ENCODE data around the gene DIAPH3. TPM values are rescaled to one million over a fixed set of nuclear protein-coding genes. Genes with fewer than 3 reads are reported as not detected.

DIAPH3 gene
- polyA plus RNA-seq, 4 donors: 10.3 to 14.3 (median 11.8) TPM

DNA sequence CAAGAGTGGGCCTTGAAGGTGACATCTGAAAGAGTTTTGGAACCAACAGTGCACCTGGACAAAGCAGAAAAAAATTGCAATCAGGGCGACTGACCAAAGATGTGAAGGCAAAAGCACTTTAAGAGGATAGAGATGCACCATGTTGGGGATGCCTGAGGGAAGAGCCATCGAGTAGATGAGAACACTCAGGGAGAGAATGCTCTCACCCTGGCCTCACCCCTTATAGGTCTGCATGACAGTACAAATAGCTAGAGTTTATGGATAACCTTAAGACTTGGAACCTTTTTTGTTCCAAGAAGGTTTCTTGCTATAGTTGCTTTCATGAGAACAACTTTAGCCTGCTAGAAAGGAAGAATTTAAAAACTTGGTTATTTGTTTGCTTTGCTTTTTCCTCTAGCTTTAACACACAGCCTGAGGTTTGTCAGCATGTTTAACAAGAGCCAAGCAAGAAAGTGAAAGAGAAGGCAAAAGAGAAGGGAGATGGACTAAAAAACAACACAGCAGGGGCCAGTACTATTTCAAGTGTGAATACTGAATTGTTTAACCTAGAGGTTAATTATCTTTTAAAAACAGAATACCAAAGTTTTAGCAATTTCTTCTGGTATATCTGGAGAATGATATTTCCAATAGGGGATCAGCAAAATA is 418.9 kb downstream of the DIAPH3 start:
- DNase-seq (ENCODE audit: low read depth in 4 of 4, low spot score in 2 of 4): no peak

DNA sequence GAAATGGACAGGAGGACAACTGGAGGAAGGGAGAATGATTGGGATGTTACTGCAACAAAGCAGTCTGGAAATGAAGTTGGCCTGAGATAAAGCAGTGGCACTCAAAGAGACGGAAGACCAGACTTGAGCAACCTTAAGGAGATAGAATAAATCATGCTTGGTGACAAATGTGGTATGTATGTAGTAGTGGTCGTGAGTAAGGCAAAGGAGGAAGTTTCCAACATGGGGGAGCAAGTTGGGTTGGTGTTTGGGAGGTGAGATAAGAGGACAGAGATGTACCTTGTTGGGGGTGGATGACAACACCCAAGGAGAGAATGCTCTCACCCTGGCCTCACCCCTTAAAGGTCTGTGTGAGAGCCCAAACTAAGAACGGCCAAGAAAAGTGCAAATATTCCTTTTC is 420.5 kb downstream of the DIAPH3 start:
- no peak for DNase-seq (ENCODE audit: low read depth in 4 of 4, low spot score in 2 of 4)

DNA sequence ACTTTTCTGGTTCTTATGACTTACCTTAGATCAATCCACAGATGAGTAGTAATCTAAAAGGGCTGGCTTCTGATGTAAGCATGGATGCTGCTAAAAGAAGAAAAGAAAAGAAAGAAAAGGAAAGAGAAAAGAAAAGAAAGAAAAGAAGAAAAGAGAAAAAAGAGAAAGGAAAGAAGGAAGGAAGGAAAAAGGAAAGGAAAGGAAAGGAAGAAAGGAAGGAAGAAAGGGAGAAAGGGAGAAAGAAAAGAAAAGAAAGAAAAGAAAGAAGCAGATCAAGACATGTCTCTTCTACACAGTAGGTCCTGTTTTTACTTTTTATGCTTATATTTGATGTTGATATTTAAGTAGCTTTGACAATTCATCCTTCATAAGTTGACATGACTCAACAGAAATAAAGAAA is 421.3 kb downstream of the DIAPH3 start:
- DNase-seq (ENCODE audit: low read depth in 4 of 4, low spot score in 2 of 4): no peak

DNA sequence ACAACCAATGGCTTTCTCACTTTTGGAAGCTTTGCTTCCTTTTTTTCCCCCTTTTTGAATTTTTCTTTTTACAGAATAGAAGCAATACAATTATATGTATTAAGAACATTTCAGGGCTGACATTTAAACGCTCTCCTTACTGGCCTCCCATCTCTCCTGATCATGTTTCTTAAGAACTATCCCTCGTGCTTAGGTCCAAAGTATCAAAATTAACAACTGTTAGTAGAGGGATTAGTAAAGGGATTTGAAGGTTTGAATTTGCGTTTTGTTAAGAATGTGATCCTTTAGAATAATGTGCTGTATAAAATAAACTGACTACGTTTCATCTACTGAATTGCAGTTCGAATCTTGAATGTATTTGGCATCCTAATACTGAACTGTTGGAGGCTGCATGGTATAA is 424.8 kb downstream of the DIAPH3 start:
- DNase-seq (ENCODE audit: low read depth in 4 of 4, low spot score in 2 of 4): no peak

DNA sequence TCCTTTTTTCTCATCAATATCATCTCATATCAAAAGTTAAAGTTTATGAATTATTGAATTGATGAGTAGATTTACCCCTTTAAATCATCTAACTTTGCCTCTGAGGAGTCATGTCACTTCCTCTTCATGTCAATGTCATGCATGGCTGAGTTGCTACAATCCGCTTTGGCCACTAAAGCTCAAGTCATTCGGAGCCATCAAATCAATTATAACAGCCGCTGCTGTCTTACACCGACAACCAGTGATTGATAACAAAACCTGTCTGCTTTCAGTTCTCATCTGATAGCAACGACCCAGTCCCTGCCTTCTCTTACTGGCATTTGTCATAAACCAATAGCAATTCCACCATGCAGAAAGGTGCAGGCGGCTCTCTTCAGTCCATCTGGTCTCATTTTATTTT is 429.3 kb downstream of the DIAPH3 start:
- no peak for DNase-seq (ENCODE audit: low read depth in 4 of 4, low spot score in 2 of 4)

DNA sequence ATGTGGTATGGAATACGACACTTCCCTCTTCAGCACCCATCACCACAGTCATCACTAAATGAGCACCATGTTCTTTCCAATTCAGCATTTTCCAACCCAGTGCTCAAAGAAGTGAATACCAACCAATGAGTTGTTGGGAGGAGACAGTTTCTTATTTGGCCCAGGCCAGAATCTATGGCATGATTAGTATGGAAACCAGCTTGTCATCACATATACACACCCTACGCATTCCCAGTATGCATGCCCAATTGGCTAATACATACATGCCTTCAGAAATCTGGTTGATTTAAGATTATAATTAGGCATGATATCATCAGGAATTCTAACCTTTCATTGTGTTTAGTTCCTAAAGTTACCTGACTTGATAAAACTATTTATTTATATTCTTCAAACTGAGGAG is 430.0 kb downstream of the DIAPH3 start:
- no peak for DNase-seq (ENCODE audit: low read depth in 4 of 4, low spot score in 2 of 4)

DNA sequence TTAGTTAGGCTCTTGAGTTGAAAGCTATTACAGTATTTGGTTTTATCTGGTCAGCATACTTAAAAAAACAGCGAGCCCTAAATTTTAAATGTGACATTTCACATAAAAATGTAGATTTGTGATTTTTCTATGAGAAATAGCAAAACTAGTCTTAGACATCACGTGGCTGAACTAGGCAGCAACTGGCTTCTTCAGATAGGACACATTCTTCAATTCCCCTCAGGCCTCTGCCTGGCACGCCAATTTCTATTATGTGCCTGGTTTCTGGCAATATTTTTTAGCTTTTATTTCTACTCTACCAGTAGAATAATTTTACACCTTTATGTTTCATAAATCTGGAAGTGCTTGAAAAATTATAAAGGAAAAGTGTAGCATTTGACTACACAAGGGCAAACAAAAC is 433.7 kb downstream of the DIAPH3 start:
- no peak for DNase-seq (ENCODE audit: low read depth in 4 of 4, low spot score in 2 of 4)

DNA sequence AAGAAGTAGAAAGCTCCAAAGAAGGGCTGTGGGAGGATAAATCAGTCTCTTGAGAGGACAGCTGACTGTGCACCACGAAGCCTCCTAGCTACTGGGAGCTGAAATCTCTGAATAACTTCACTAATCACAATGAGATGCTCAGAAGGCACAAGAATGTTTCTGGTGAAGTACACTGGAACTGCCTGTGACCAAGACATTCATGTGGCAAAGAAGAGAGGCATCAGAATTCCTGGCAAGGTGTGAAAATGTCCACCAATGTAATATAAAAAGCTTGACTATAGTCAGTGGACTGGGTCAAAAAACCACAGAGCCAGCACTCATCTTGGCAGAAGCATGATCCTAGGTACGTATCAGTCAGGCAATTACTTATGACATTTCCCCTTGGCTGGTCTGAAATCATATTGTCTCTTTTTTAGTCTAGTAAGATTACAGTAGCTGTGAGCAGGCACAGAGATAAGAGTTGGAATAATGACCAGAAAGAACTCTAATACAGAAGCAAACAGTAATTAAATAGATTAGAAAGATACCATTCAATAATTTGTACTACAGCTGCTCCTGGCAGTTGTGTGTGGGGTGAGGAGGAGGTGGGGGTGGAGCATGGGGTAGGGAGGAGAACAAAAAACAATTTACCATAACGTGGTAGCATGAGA is 434.7 kb downstream of the DIAPH3 start:
- no peak for DNase-seq (ENCODE audit: low read depth in 4 of 4, low spot score in 2 of 4)

DNA sequence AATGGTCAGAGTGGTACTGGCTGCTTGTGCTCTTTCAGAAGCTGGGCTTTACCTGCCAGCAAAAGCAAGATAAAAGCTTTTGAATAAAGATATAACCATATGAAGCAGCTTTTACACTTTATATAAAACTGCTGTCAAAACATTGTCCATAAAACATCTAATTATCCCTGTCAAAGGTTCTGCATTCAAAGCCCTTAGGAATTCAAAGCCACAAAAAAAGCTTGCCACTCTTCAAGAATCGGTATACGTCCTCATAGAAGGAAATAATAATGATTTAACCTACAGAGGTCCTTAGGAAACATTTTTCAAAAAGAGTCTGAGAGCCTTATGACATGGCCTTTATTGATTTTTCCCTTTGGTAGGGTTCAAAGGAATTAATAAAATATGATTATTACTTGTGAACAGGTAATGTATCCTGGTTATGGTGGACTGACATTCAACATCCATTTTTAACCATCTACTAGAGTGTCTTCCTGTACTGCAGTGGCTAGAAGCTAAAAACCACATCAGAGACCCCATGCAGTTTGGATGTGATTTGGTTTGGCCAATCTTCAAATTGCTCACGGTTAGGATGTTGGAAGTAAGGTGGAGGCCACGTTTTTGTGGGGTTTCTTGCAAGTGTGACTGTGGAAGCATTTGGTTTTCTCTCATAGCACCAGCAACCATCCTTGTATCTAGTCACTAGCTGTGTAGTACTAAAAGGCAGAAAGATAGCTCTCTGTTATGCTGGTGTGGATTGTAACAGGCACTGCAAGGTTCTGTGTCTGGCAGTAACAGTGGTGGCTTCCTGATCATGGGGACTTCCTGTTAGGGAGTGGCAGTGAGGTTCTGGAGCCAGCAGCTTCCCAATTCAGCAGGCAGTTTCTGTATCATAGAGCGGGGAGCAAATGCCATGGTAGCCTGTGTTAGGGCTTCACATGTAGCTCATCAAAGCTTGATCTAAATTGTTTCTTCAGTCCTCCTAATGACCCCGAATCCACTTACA is 441.5 kb downstream of the DIAPH3 start:
- DNase-seq (ENCODE audit: low read depth in 4 of 4, low spot score in 2 of 4): no peak

DNA sequence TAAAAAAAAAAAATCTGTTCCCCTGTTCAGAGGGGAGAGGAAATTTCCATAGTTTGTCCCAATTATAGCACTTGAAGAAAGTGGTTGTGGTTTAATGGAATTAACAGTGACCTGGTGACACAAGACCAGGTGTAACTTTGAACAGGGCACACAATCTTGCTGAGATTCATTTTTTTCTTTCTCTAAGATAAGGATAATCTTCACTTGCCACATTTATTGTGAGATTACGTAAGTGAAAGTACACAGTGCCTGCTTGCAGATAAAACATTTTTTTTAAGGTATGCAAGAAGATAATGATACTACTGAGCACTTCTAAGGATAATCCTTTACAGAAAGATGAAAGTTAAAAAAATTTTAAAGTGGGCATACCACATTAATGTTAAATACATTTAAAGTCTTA is 448.1 kb downstream of the DIAPH3 start:
- no peak for DNase-seq (ENCODE audit: low read depth in 4 of 4, low spot score in 2 of 4)

DNA sequence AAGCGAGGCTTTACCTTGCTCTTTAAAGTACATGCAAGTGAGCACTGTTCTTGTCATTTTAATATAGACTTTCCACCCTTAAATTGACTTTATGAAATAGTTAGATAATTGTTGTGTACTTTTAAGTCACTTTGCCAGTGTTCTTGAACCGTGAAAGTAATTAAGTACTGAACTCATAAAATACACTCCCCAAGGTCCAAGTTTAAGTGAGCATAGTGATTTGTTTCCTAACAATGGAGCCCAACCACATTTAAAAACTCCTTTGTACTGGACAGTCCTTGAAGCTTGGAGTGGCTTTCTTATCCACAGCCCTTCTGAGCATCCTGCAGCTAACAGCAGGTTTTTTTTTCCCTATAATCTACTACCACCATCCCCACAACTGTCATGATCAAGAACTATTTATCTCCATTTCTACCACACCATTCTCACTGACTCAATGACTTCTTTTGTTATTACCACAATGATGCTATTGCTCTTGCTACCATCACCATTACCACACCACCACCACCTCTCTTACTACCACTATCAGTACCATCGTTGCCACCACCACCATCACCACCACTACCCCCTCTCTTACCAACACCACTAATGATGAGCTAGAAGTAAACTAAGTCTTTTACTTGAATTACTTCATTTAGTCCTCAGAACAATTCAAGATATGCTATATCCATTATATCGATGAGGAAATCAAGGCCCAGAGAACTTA is 452.6 kb downstream of the DIAPH3 start:
- DNase-seq (ENCODE audit: low read depth in 4 of 4, low spot score in 2 of 4): peak in 2 of 4 donors; percentile 35 to 37

DNA sequence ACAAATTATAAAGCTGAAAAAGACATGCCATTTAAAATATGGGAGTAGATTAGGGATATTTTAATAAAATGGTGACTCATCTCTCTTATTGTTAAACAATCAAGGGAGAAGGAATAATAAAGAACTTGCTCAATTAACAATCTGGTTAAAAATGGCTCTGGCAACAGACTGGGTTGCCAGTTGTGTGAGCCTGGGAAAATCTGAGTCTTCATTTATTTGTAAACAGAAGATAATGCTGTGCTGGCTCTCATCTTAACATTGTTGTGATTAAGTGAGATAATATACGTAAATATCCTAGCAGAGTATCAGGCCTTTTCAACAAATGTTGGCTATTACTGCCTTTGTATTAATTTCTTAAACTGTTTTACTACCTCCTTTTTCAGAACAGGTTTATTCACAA is 453.3 kb downstream of the DIAPH3 start:
- DNase-seq (ENCODE audit: low read depth in 4 of 4, low spot score in 2 of 4): no peak

DNA sequence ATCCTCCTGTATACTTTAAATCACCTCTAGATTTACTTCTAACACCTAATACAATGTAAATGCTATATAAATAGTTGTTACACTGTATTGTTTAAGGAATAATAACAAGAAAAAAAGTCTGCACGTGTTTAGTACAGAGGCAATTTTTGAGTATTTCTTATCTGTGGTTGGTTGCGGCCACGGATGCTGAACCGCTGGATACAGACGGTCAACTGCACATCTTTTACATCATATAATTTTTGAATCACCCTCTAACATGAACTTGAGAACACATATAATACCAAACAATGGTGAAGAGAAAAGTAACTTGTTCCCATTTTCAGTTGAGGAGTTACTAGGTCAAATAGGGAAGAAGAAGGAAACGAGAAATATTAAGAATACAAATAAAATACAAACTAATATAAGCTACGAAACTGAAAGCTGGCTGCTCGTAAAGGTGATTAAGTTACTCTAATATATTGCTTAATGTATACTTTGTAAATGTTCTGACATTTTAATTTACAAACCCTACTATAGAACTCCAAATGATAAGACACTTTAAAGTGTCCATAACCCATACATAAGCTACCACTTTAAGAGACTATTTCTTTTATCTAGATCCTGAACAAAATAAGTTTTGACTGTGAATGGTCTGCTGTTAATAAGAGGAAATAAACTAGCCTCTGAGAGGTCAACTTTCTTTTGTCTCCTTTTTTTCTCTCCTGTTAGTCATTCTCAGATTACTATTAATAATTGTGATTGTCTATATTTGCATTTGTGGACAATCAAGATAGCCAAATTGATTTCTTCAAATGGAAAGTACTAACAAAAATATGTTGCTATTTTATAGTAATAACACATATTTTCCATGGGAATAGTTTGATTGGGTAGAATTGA is 457.4 kb downstream of the DIAPH3 start:
- DNase-seq (ENCODE audit: low read depth in 4 of 4, low spot score in 2 of 4): no peak

DNA sequence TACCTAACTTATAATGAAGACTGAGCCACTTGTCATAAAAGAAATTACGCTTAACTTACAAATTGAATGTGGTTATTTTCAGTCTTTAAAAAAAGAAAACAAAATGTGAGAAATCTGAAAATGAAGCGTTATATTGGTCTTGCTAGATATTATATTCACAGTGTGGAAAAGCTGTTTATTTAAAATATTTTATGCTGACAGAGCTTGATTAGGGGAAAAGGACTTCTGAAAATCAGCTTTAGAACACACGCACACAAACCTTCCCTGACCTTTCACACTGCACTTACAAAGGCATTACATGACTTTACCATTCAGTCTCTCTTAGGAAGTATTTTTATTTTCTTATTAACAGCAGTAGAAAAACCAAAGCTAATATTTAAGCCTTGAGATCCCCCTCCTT is 461.5 kb downstream of the DIAPH3 start:
- DNase-seq (ENCODE audit: low read depth in 4 of 4, low spot score in 2 of 4): no peak

DNA sequence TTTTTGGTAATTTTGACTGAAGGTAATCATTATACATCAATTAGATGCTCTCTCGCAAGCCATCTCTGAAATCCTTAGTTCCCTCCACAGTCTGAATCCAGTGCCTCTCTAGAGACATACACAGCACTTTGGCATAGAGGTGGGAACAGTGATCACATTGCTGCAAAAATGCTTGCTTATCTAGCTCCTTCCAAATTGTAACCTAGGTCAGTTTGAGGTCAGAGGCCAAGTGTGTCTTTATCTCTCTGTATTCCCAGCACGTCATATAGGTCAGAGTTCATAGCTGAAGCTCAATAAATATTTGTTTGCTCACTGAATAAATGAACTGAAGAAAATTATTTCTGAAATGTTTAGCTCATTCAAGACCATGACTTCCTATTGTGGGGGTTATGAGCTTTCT is 462.5 kb downstream of the DIAPH3 start:
- DNase-seq (ENCODE audit: low read depth in 4 of 4, low spot score in 2 of 4): no peak

DNA sequence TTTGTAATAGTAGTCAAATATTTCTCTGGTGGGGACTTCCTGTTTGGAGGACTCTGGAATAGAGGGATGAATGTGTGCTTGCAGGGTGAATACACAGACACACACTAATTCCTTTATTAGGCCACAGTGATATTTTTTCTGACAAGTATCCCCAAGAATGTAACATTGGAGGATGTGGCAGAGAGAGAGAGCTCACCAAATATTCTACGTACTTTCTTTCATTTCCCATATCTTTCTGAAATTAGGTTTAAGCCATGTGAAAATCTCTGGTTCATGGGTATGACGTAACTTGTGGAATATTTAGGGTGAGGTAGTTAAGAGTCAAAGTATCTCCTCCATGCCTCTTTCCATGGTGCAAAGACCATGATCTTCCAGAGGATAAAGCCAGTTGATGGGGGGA is 463.4 kb downstream of the DIAPH3 start:
- no peak for DNase-seq (ENCODE audit: low read depth in 4 of 4, low spot score in 2 of 4)

DNA sequence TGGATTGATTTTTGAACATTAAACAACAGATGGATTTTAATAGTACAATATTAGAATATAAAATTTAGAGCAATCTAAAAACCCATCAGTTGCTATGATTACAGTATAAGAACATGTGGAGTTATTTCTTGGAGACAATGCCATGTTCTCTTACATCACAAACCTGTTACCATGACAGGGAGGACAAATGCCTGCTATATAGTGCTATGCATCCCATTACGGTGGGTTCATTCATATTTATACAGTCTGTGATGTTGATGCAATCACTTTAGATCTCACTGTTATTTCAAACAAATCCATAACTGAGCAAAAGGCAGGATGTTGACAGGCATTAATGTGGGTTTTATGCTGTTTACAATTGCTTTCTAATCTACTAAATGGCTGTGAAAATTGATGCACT is 467.5 kb downstream of the DIAPH3 start:
- no peak for DNase-seq (ENCODE audit: low read depth in 4 of 4, low spot score in 2 of 4)

DNA sequence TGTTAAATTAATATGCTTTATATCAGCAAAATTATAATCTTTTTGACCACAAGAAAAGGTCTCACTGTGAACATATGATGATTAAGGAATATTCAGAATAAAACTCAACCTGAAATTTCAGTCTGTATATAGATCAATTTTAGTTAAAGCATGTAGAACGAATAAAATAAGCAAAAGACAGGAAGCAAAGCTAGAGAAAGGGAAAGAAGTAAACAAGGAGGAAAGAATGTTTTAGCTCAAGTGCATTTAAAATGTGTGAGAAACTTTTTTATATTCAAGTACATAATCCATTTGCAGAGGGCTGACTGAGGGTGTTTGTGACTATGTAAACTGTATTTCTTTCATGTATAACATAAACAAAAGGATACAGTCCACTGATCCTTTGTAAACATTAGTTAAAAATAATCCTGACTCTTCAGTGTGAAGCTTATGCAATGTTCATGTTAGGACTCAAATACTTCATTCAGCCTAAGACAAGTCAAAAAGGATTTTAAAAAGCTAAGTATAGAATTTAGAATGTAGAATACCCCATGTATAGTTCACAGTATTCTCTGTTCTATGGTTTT is 472.1 kb downstream of the DIAPH3 start:
- DNase-seq (ENCODE audit: low read depth in 4 of 4, low spot score in 2 of 4): no peak

DNA sequence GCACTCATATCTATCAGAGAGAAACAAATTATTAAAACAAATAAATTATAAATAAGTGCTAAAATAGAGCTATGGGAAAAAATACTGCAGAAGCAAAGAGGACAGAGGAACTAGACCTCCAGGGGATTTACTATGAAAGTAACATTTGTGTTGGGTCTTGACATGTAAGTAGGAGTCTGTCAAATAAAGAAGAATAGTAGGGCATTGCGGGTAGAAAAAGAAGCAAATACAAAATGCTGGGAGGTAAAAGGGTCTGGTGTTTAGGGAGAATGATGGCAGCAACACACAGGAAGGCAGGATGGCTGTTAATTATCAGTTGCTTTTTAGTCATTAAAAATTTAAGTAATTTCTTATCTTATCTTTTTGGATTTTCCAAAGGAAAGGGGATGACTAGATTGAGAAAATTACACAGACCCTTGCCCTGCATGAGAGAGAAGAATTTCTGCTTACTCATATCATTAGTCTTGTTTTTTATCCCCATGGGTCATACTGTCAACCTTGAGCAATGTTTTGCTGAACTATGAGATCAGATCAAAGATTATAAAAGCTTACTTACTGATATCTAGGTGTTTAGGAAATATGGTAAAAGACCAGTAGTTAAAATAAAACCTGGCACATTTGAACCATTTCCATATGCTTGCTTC is 472.7 kb downstream of the DIAPH3 start:
- DNase-seq (ENCODE audit: low read depth in 4 of 4, low spot score in 2 of 4): no peak
